ENCODE measurements around the gene CSNK1G2. TPM values are rescaled to one million over a fixed set of nuclear protein-coding genes. Genes with fewer than 3 reads are reported as not detected.

CSNK1G2 gene
- total and polyA plus RNA-seq, 2 experiments from 2014 or later = 39.6 to 147 TPM

DNA sequence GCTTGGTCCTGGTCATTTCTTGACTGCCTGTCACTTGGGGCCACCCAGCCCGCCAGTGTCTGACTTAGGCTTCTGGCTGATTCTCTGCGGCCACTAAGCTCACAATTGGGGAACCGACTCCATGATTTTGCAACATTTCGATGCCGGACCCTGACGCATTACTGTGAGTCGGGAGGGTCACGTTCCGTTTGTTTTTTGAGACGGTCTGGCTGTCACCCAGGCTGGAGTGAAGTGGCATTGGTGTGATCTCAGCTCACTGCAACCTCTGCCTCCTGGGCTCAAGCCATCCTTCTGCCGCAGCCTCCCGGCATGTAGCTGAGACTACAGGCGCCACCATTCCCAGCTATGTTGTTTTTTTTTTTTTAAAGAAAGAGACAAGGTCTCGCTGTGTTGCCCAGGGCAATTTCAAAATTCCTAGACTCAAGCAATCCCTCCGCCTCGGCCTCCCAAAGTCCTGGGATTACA lies 39.0 kb upstream of the CSNK1G2 start:
- no peaks in the 10 kb centered on the region for H3K27me3 ChIP-seq (ENCODE audit: insufficient read depth)
- peaks cover 12% of the 10 kb centered on the region for H3K4me1 ChIP-seq (ENCODE audit: insufficient read depth)
- H3K4me3 ChIP-seq = no peak overlapping the region
- Mint-ChIP-seq H3K27ac (no peak overlapping the region), H3K4me1 (peaks cover 24% of the 10 kb centered on the region), H3K9me3 (peaks cover 7% of the 10 kb centered on the region; the same call in 2 of the 3 replicates), H3K4me3 (no peak overlapping the region), H3K27me3 (ENCODE audit: insufficient read depth, low read depth, poor library complexity) (peaks cover 27% of the 10 kb centered on the region), H3K36me3 (ENCODE audit: low read depth) (peaks cover 6% of the 10 kb centered on the region)
- no peak overlapping the region for H3K4me2 ChIP-seq
- no peaks in the 10 kb centered on the region for H3K36me3 ChIP-seq (ENCODE audit: insufficient read depth)
- no peak for TF ChIP-seq CREB1 (CRISPR knock-in tag; IDR thresholded peaks at IDR 0.05; ENCODE audit: low read depth)
- TF ChIP-seq, protein P1, sequence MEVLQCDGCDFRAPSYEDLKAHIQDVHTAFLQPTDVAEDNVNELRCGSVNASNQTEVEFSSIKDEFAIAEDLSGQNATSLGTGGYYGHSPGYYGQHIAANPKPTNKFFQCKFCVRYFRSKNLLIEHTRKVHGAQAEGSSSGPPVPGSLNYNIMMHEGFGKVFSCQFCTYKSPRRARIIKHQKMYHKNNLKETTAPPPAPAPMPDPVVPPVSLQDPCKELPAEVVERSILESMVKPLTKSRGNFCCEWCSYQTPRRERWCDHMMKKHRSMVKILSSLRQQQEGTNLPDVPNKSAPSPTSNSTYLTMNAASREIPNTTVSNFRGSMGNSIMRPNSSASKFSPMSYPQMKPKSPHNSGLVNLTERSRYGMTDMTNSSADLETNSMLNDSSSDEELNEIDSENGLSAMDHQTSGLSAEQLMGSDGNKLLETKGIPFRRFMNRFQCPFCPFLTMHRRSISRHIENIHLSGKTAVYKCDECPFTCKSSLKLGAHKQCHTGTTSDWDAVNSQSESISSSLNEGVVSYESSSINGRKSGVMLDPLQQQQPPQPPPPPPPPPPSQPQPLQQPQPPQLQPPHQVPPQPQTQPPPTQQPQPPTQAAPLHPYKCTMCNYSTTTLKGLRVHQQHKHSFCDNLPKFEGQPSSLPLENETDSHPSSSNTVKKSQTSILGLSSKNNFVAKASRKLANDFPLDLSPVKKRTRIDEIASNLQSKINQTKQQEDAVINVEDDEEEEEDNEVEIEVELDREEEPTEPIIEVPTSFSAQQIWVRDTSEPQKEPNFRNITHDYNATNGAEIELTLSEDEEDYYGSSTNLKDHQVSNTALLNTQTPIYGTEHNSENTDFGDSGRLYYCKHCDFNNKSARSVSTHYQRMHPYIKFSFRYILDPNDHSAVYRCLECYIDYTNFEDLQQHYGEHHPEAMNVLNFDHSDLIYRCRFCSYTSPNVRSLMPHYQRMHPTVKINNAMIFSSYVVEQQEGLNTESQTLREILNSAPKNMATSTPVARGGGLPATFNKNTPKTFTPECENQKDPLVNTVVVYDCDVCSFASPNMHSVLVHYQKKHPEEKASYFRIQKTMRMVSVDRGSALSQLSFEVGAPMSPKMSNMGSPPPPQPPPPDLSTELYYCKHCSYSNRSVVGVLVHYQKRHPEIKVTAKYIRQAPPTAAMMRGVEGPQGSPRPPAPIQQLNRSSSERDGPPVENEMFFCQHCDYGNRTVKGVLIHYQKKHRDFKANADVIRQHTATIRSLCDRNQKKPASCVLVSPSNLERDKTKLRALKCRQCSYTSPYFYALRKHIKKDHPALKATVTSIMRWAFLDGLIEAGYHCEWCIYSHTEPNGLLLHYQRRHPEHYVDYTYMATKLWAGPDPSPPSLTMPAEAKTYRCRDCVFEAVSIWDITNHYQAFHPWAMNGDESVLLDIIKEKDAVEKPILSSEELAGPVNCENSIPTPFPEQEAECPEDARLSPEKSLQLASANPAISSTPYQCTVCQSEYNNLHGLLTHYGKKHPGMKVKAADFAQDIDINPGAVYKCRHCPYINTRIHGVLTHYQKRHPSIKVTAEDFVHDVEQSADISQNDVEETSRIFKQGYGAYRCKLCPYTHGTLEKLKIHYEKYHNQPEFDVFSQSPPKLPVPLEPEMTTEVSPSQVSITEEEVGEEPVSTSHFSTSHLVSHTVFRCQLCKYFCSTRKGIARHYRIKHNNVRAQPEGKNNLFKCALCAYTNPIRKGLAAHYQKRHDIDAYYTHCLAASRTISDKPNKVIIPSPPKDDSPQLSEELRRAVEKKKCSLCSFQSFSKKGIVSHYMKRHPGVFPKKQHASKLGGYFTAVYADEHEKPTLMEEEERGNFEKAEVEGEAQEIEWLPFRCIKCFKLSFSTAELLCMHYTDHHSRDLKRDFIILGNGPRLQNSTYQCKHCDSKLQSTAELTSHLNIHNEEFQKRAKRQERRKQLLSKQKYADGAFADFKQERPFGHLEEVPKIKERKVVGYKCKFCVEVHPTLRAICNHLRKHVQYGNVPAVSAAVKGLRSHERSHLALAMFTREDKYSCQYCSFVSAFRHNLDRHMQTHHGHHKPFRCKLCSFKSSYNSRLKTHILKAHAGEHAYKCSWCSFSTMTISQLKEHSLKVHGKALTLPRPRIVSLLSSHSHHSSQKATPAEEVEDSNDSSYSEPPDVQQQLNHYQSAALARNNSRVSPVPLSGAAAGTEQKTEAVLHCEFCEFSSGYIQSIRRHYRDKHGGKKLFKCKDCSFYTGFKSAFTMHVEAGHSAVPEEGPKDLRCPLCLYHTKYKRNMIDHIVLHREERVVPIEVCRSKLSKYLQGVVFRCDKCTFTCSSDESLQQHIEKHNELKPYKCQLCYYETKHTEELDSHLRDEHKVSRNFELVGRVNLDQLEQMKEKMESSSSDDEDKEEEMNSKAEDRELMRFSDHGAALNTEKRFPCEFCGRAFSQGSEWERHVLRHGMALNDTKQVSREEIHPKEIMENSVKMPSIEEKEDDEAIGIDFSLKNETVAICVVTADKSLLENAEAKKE (CRISPR knock-in tag; IDR thresholded peaks at IDR 0.05) = no peak
- H3F3A ChIP-seq (replicated peaks; ENCODE audit: low read depth) = peaks cover 20% of the 10 kb centered on the region
- peaks cover 14% of the 10 kb centered on the region for H3K79me2 ChIP-seq (replicated peaks; ENCODE audit: insufficient read depth)
- no peaks in the 10 kb centered on the region for H3K9me2 ChIP-seq (ENCODE audit: insufficient read depth)
- DNase-seq (ENCODE audit: low spot score) (no peak), ATAC-seq (no peak)
- no peak overlapping the region for H3K27ac ChIP-seq (ENCODE audit: low read depth)
- H2AFZ ChIP-seq = no peak overlapping the region
- peaks cover 7% of the 10 kb centered on the region for H4K20me1 ChIP-seq (replicated peaks; ENCODE audit: insufficient read depth)

DNA sequence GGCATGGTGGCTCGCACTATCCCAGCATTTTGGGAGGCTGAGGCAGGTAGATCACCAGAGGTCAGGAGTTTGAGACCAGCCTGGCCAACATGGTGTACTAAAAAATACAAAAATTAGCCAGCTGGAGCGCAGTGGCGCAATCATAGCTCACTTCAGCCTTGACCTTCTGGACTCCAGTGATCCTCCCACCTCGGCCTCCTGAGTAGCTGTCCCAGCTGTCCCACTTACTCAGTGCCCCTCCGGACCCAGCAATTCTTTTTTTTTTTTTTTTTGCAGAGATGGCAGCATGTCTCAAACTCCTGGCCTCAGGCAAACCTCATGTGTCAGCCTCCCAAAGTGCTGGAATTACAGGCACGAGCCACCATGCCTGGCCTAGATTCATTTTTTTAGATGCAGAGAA lies 38.0 kb upstream of the CSNK1G2 start:
- Histone ChIP-seq H3K4me1 (ENCODE audit: insufficient read depth) (peaks cover 12% of the 10 kb centered on the region), H3K27ac (ENCODE audit: low read depth) (peak overlapping the region; percentile 20; the same call in 1 of the 2 replicates), H3F3A (replicated peaks; ENCODE audit: low read depth) (peaks cover 20% of the 10 kb centered on the region), H3K79me2 (replicated peaks; ENCODE audit: insufficient read depth) (peaks cover 23% of the 10 kb centered on the region), H3K4me2 (no peak overlapping the region), H3K4me3 (no peak overlapping the region), H3K36me3 (ENCODE audit: insufficient read depth) (no peaks in the 10 kb centered on the region), H2AFZ (no peak overlapping the region), H3K27me3 (ENCODE audit: insufficient read depth) (no peaks in the 10 kb centered on the region), H3K9me2 (ENCODE audit: insufficient read depth) (no peaks in the 10 kb centered on the region), H4K20me1 (replicated peaks; ENCODE audit: insufficient read depth) (peaks cover 7% of the 10 kb centered on the region)
- DNase-seq (ENCODE audit: low spot score) (no peak), ATAC-seq (no peak)
- Mint-ChIP-seq H3K36me3 (ENCODE audit: low read depth) (peaks cover 9% of the 10 kb centered on the region), H3K27ac (peak overlapping the region; percentile 80), H3K4me3 (no peak overlapping the region), H3K4me1 (peaks cover 21% of the 10 kb centered on the region), H3K27me3 (ENCODE audit: insufficient read depth, low read depth, poor library complexity) (peaks cover 24% of the 10 kb centered on the region), H3K9me3 (peaks cover 4% of the 10 kb centered on the region; the same call in 1 of the 3 replicates)
- TF ChIP-seq, protein P2, sequence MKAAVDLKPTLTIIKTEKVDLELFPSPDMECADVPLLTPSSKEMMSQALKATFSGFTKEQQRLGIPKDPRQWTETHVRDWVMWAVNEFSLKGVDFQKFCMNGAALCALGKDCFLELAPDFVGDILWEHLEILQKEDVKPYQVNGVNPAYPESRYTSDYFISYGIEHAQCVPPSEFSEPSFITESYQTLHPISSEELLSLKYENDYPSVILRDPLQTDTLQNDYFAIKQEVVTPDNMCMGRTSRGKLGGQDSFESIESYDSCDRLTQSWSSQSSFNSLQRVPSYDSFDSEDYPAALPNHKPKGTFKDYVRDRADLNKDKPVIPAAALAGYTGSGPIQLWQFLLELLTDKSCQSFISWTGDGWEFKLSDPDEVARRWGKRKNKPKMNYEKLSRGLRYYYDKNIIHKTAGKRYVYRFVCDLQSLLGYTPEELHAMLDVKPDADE (IDR thresholded peaks at IDR 0.05) = no peak
- TF ChIP-seq JUNB (IDR thresholded peaks at IDR 0.05; ENCODE audit: unreplicated experiment) (no peak), POLR2AphosphoS5 (IDR thresholded peaks at IDR 0.05; ENCODE audit: low read depth) (no peak)
- TF ChIP-seq, protein P3, sequence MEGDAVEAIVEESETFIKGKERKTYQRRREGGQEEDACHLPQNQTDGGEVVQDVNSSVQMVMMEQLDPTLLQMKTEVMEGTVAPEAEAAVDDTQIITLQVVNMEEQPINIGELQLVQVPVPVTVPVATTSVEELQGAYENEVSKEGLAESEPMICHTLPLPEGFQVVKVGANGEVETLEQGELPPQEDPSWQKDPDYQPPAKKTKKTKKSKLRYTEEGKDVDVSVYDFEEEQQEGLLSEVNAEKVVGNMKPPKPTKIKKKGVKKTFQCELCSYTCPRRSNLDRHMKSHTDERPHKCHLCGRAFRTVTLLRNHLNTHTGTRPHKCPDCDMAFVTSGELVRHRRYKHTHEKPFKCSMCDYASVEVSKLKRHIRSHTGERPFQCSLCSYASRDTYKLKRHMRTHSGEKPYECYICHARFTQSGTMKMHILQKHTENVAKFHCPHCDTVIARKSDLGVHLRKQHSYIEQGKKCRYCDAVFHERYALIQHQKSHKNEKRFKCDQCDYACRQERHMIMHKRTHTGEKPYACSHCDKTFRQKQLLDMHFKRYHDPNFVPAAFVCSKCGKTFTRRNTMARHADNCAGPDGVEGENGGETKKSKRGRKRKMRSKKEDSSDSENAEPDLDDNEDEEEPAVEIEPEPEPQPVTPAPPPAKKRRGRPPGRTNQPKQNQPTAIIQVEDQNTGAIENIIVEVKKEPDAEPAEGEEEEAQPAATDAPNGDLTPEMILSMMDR (conservative IDR thresholded peaks at IDR 0.05; ENCODE audit: low read depth in 2 of 2) = no peak

All from GM23338 (cell line).